GM18873 (cell line): ENCODE data around the gene TSPAN31.
A peak's percentile ranks its signal among the peaks of the same experiment; 100 is the strongest.

Experiments used
- ATAC-seq: cut with Tn5 transposase; IDR thresholded peaks from one replicate; pipeline ENCODE4 v1.9.1; 2021; ENCODE audit warnings: mild to moderate bottlenecking, moderate library complexity, moderate number of reproducible peaks; ENCODE audit not compliant: unreplicated experiment, low FRiP score

TSPAN31 gene

DNA sequence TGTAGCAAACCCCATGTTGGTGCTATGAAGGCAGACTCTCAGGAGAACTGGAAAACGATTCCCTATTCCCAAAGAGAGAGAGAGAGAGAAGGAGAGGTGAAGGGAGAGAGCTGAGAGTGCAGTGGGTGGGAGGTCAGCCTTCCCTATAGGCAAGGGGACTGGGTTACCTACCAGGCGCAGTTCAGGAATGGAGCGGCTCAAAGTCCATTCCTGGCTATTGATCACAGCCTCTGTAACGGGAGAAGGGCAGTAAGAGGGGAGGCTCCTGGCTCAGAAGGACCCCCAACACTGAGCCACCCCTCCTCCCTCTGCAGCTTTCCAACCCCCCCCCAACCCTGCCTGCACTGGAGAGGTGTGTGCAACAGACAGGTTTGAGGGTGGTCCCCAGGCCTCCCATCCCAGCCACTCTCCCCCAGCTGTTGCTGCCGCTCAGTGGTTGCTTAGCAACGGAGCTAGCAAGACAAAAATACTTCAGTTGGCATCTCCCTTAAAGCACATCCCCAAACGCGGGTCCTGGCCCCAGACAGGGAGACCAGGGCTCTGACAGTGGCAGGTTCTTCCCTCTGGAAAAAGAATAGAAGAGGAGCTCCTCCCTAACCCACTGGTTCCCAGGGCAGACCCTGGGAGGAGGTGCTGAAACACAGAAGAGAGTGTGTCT is 9.5 kb upstream of the TSPAN31 start:
- ATAC-seq = no peak

DNA sequence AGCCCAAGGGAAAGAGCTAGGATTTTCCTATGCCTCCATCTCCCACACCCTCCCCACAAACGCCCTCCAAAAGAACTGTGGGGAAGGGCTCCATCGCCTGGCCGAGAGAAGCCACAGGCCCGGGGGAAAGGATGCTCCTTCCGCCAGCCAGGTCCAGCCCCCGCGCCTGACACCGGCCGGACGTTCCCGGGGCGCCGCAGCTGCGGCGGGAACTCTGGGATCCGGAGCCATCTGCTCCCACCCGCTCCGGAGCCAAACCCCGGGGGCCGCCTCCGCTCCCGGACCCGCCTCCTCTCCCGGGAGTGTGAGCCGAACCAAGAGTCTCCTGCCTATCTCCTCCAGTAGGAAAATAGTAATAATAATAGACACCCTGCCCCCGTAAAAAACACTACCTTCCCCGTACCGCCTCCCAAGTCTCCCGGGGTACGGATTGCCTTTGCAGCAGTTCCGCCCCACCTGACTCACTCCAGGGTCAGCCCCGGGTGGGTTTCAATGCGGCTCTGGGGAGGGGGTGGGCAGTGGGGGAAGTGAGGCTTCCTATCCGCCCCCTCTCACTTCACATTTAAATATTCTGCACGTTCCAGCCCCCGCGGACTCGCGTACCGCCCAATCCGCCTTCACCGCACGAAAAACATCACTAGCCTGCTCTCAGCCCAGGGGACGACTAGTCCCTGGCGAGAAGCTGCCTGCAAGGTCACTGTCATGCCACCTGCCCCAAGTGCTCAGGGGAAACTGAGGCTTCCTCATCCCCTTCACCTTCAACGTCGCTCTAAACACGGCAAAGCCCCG is 8.7 kb upstream of the TSPAN31 start:
- no peak for ATAC-seq

DNA sequence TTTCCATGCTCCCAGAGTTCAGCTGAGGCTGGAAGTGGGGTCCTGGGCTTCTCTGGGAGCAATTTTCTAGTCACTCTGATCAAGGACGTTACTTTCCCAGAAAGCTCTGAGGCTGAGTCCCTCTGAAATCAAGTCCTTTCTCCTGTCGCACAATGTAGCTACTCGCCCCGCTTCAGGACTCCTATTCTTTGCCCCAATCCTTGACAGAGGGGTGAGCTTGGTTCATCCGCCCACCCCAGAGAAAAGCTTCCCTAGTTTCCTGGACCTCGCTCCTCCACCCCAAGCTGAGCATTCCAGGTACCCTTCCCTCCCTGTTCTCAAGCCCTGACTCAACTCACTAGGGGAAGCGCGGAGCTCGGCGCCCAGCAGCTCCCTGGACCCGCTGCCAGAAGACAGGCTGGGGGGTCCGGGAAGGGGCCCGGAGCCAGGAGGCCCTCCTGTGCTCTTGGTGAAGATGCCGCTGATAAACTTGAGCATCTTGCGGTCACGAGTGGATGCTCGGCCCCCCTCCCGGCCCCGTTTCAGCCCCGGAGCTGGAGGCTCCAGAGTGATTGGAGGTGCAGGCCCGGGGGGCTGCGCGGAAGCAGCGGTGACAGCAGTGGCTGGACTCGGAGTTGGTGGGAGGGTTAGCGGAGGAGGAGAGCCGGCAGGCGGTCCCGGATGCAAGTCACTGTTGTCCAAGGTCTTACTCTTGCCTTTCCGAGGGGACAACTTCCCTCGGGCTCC is 7.9 kb upstream of the TSPAN31 start:
- ATAC-seq = no peak

DNA sequence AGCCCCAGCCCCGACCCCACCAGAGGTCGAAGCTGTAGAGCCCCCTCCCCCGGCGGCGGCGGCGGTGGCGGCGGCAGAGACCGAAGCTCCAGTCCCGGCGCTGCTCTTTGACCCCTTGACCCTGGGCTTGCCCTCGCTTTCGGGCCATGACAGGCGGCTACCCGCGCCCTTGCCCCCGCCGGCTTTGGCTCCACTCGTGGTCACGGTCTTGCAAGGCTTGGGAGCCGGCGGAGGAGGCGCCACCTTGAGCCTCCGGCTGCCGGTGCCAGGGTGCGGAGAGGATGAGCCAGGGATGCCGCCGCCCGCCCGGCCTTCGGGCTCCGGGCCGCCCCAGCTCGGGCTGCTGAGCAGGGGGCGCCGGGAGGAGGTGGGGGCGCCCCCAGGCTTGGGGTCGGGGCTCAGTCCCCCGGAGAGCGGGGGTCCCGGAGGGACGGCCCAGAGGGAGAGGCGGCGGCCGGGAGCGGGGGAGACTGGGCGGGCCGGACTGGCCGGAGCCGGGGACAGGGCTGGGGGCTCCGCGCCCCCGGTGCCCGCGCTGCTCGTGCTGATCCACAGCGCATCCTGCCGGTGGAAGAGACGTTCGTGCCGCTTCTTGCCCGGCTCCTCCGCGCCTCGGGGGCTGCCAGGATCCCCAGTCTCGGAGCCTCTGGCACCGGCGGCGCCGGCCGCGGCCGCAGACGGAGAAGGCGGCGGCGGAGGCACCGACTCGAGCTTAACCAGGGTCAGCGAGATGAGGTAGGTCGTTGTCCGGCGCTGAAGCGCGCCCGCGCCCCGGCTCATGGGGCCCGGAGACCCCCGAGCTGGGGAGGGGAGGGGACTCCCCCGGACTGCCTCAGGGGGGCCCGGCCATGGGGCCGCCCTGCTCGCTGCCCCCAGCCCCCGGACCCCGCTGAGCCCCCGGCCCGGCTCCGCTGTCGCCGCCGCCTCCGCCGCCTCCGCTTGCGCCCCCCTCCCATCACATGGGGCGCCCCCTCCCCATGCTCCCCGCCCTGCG is 7.1 kb upstream of the TSPAN31 start:
- no peak for ATAC-seq

DNA sequence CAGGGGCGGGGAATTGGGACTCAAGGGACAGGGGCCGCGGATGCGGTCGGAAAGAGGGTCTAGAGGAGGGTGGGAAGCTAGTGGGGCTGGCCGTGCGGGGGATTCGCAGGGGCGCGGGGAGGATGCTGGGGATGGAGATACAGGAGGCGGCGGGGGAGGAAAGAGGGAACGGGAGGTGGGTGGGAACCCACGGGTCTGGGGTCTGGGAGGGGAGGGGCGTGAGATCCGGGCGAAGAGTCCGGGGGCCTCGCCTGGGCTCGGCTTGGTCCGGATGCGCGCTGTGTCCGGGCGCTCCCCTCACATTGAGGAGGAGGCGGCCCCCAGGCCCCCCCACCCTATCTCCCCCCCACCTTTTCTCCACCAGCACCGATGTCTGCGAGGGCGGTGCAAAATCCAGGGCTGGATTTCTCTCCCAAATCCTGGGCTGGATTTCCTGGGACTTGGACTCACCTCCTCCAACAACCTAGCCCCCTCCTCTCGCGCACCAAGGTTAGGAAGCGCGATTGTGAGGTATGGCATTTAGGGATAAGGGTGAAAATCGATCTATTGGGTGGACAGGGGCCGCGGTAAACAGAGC is 6.1 kb upstream of the TSPAN31 start, which contains the start of gene AGAP2:
Gene AGAP2 (minus strand): TSS at position 82 of the 577 bp plus-strand sequence. CDS start 496 bp downstream, outside the sequence.
- no peak for ATAC-seq

DNA sequence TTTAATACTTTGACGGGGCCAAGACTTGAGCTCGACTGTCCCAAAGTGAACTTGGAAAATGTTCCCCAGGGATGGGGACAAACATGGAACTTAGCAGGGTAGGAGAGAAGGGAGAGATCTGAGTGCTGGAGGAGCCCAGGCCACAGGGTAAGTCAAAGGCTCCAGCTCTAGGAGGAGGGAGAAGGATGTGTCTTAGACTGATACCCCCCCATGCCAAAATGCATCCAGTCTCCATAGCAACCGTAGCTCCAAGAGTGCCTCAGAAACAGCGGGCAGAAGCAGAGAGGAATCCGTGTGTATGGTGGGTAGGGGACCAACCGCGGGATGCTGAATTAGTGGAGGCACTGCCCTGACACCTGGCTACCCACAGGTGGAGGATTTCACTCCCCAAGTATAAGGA is 5.5 kb upstream of the TSPAN31 start:
- no peak for ATAC-seq

DNA sequence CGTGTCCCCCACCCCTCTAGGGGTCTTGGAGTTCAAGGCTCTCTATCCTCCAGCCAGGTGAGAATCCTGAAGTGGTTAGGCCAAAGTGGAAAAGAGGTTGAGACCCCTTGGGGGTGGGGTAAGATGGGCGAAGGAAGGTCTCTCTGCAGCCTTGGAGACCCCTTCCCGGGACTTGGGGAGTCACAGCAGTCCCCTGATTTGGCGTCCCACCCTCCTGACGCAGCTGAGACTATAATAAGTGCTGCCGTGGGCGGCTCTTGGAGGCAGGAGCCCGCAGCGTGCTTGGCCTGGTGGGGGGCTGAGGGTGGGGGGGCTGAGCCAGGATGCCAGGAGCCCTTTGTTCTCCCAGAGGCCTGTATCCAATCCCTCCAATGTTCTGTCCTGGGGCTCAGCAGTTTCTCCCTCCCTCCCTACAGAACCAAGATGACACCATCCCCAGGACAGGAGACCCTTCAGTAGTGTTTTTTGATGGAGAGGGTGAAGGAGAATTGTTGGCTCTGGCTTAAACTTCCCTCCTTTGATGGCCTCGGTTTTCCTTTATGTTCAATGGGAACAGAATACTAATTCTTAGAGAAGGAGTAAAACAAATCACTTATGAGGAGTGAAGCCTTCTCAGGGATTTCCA is 4.8 kb upstream of the TSPAN31 start:
- ATAC-seq = no peak

DNA sequence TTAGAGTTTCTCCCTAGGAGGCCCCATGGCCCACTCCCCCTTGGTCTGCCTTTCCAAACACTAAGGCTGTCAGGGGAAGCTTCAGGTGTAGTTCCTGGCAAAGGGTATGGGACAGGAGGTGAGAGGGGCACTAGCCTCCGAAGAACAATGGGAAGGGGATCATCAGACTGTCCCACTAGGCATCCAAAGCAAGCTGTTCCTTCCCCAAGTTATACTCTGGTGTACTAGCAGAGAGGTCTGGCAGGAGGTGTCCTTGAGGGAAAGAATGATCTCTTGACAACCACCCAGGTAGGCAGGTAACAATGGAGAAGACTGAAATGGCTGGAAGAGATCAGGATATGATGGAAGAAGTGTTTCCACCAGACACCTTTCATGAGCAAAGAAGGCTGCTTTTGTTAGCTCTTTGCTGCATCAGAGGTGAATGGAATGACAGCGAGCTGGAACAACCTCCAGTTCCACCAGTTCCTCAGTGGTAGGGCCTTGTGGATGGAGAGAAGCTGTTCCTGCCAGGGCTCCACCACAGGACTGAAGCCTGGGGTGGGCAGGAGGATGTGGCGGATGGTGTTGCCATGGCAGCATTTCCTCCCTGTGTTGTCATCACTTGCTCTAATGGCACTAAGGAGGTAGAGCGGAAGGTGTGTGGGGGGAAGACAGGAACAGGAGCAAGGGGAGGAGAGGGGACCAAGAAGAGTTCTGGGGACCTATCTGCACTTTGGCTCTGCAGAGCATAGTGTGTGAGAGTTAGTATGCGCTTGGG is 4.0 kb upstream of the TSPAN31 start:
- ATAC-seq = peak; percentile 55

DNA sequence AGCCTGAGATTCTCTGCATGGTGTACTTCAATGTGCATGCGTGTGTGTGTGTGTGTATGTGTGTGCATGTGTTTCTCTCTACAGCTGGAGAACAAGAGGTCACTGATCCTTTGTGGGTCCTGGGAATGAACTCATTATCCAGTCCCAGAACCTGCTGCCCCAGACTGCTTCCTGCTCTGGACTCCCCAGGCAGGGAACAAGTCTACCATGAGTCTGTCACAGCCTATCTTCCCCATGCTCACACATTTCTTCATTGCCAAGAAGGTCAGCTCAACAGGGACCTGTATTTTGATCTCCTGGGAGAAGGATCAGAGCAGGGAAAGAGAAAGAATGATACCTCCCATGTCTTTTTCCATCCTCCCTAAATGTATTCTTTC is 3.4 kb upstream of the TSPAN31 start:
- ATAC-seq = no peak

DNA sequence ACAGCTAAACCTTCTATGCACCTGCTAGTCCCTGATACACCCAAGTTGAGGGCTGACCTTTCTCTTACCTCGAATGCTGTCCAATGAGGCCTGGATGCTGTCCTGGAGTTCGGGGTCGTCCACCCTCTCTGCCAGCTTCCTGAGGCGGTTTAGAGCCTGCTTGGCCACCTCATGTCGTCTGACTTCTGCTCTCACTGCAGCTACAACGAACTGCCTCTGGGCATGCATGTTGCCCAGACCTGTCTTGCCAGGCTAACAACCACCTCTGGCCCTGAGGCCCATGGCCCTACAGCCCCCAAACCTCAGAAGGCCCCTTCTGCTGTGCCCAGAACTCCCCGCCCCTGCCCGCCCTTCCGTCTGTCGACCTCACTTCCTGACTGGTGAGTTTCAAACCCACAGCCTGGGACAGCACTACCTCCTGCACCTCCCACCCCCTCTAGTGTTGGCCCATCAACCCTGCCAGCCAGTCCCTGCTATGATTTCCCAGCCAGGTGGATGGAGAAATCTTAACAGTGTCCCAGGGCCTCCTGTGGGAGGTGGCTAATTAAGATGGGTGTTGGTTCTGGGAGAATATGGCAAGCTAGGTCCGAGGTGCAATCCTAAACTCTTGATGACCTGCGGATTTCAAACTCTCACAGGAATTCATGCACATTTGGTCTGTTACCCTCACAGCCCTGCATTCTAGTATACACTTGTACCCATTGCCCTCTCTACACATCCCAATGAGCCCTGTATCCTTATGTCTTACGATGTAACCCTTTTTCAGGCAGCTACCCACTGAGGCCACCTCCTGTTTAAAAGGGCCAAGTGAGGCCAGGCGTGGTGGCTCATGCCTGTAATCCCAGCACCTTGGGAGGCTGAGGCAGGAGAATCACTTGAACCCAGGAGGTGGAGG is 2.7 kb upstream of the TSPAN31 start:
- ATAC-seq = peak; percentile 54

DNA sequence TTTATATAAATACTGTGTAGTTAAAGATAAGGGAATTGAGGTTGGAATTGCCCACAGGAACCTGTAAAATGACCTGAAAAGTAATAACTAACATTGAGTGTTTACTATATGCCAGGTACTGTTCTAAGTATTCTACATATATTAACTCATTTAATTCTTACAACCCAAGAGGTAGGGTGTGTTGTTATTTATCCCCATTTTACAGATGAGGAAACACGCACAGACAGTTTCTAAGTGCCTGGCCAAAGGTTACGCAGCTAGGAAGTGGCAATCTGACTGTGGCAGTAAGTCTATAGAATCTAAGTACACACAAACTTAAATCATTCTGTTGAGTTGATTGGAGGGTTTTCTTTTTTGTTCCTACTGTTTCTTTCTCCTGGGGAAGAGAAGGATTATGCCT is 1.1 kb upstream of the TSPAN31 start:
- no peak for ATAC-seq

DNA sequence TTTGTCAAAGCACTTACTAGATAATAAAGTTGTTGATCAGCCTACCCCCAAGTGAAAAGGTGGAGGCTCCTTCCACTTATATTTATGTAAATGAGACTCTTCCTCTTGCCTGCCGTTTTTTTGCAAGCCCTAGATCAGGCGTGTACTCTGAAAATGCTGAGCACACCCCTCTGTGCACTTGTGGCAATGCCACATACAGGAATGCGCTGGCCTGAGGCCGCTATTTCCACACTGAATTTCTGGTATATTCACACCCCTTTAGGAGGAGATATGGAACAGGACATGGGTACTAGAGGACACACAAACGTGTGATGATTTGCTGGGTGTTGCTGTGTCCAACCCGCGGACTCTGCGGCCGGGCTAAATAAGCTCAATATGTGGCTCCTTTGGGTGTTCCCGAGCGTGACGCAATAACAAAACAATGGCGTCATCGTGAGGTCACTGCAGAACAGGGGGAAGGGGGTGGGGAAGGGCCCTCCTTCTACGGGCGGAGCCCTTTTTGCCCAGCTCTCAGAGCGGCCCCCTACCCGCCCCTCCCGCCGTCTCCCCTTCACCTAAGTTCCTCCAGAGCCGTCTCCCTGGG is 554 bp upstream of the TSPAN31 start:
- ATAC-seq = peak; percentile 18

DNA sequence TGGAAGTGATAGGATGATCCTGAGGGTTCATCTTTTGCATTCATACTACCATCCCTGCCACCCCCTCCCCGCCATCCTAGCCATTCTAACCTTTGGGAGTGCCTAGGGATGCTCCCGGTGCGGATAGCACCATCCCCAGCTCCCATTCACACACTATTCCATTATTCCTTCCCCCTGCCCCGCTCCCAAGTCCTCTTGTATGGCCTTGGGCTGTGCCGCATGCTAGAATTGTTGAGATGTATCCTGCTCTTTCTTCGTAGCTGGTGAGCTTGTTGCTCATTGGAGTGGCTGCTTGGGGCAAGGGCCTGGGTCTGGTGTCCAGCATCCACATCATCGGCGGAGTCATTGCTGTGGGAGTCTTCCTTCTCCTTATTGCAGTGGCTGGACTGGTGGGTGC is 644 bp downstream of the TSPAN31 start:
- no peak for ATAC-seq

DNA sequence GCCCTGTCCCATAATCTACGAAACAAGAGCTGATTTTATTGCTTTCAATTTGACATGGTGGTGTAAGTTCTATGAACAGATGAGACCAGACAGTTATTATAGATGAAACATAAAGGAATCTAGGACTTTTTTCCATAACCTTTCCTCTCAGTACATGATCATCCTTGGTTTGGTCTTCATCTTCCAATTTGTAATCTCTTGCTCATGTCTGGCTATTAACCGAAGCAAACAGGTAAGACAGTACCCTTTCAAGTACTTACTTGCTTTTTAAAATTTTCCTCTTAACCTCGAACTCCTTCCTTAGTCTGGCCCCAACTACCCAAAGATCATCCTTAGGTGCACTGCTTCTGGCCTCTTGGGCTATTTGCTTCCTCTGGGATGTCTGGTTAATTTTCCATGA is 1.2 kb downstream of the TSPAN31 start:
- no peak for ATAC-seq

DNA sequence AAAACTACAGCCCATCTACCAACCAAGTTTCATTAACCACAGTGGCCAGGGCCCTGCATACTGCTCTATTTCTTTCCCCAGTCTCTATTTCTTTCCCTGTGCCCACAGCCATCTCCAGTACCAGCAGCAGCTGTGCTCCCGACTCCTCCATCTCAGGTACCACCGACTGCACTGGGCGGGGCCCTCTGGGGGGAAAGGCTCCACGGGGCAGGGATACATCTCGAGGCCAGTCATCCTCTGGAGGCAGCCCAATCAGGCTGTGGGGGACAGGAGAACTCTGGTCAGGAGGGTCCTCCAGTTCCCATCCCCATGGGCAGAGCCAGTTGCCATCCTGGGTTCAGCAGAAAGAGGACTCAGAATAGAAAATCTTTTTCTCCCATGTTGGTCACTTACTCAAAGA is 4.2 kb downstream of the TSPAN31 start:
- no peak for ATAC-seq

DNA sequence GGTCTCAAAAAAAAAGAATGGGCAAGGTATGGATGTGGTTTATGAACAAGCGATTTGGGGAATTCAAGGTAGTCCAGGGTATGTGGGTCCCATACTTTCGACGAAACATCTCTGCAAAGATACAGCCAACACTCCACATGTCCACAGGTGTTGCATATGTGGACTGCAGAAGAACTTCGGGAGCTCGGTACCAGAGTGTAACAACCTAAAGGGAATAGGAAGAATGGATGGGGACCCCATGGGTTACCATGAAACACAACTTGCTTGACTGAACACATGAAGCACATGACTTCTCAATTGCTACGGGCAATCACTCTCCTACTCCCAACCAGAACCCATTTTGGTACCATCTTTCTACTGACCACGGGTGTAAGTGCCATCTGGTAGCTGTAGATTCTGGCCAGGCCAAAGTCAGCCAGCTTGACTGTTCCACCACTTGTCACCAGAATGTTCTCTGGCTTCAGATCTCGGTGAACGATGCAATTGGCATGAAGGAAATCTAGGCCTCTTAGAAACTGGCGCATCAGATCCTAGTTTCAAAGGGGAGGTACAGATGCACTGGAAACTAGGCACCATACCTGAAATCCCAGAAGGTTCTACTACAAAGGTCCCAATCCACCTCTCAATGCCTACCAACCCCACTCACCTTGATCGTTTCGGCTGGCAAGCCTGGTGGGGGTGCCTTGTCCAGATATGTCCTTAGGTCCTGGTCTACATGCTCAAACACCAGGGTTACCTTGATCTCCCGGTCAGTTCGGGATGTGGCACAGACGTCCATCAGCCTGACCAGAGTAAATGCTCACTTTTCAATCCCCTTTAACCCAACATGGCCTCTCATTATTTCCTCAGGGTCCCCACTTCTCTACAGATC is 6.0 kb downstream of the TSPAN31 start:
- ATAC-seq = no peak

DNA sequence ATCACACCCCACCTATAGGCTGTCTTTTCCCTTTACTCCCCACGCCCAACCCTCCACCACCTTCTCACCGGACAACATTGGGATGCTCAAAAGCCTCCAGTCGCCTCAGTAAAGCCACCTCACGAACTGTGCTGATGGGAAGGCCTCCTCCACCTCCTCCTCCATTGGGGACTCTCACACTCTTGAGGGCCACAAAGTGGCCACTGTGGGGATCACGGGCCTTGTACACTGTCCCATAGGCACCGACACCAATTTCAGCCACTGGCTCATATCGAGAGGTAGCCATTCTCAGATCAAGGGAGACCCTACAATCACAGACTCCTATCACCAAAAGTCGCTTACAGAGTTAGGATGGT is 6.6 kb downstream of the TSPAN31 start:
- ATAC-seq = no peak
